ENCODE results near the gene VAV2.

The VAV2 gene

DNA sequence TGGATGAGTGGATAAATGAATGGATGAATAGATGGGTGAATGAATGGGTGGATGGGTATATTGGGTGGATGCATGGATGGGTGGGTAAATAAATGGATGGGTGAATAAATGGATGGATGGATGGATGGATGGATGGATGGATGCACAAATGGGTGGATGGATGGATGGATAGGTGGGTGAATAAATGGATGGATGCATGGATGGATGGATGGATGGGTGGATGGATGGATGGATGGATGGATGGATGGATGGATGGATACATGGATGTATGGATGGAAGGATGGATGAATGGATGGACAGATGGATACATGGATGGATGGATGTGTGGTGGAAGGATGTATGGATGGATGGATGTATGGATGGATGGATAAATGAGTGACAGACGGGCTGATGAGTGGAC is 140.4 kb downstream of the VAV2 start:
- no peak overlapping the region for H3K27ac ChIP-seq
- TF ChIP-seq, protein P1, sequence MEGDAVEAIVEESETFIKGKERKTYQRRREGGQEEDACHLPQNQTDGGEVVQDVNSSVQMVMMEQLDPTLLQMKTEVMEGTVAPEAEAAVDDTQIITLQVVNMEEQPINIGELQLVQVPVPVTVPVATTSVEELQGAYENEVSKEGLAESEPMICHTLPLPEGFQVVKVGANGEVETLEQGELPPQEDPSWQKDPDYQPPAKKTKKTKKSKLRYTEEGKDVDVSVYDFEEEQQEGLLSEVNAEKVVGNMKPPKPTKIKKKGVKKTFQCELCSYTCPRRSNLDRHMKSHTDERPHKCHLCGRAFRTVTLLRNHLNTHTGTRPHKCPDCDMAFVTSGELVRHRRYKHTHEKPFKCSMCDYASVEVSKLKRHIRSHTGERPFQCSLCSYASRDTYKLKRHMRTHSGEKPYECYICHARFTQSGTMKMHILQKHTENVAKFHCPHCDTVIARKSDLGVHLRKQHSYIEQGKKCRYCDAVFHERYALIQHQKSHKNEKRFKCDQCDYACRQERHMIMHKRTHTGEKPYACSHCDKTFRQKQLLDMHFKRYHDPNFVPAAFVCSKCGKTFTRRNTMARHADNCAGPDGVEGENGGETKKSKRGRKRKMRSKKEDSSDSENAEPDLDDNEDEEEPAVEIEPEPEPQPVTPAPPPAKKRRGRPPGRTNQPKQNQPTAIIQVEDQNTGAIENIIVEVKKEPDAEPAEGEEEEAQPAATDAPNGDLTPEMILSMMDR (IDR thresholded peaks at IDR 0.05): no peak
- TF ChIP-seq ZFX (IDR thresholded peaks at IDR 0.05; ENCODE audit: borderline replicate concordance): no peak

DNA sequence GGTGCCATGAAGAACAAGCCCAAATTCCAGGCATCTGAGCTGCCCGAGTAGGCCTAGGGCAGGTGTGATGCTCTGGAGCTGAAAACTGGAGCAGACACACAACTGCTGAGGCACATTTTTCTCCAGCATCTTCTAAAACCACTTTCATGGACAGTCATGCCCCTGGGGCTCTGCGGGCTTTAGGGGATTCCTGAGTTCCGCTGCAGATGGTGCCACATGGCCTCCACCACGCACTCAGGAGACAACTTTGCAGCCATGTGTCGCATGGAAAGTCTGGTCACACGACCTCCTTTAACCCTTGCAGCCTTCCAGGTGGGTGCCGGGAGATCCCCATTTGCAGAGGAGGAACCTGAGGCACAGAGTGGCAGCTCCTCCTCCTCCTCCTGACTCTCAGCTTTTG is 141.2 kb downstream of the VAV2 start:
- no peak overlapping the region for H3K27ac ChIP-seq
- TF ChIP-seq, protein P1 (IDR thresholded peaks at IDR 0.05): no peak
- no peak for TF ChIP-seq ZFX (IDR thresholded peaks at IDR 0.05; ENCODE audit: borderline replicate concordance)

DNA sequence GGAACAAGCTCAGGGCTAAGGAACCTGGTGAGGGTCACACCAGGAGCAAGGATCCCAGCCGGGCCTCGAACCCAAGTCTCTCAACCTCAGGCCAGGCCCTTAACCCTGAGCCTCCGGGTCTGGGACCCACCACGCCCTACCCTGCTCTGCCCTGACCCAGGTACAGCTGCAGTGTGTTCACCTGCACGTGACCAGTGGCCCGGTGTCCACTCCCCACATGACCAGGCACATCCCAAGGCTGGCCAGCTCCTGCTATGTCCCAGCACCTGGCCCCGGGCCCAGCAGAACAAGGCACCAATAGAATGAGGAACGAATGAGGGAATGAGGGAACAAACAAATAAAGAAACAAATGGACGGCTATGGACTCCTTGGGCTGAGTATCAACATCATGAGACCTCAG is 142.0 kb downstream of the VAV2 start:
- no peak for TF ChIP-seq ZFX (IDR thresholded peaks at IDR 0.05; ENCODE audit: borderline replicate concordance)
- TF ChIP-seq, protein P1 (IDR thresholded peaks at IDR 0.05): no peak
- H3K27ac ChIP-seq: no peak overlapping the region

GRCh38 chr9:133849110-133849670 is 142.9 kb downstream of the VAV2 start:
- no peak overlapping the region for H3K27ac ChIP-seq
- TF ChIP-seq ZFX (IDR thresholded peaks at IDR 0.05; ENCODE audit: borderline replicate concordance): no peak
- TF ChIP-seq, protein P1 (IDR thresholded peaks at IDR 0.05): no peak

- no peak overlapping the region for H3K27ac ChIP-seq
- TF ChIP-seq, protein P1 (IDR thresholded peaks at IDR 0.05): no peak
- TF ChIP-seq ZFX (IDR thresholded peaks at IDR 0.05; ENCODE audit: borderline replicate concordance): no peak
Observed at GRCh38 chr9:133848471-133849109, 143.5 kb downstream of the VAV2 start.

- H3K27ac ChIP-seq: no peak overlapping the region
- TF ChIP-seq ZFX (IDR thresholded peaks at IDR 0.05; ENCODE audit: borderline replicate concordance): no peak
- TF ChIP-seq, protein P1 (IDR thresholded peaks at IDR 0.05): no peak
Observed at GRCh38 chr9:133846483-133847090, 145.5 kb downstream of the VAV2 start.

- no peak overlapping the region for H3K27ac ChIP-seq
- no peak for TF ChIP-seq ZFX (IDR thresholded peaks at IDR 0.05; ENCODE audit: borderline replicate concordance)
- TF ChIP-seq, protein P1 (IDR thresholded peaks at IDR 0.05): no peak
Observed at GRCh38 chr9:133845440-133845839, 146.7 kb downstream of the VAV2 start.
